HepG2 (cell line): ENCODE data around the gene SH3D19. TPM values are rescaled to one million over a fixed set of nuclear protein-coding genes. Genes with fewer than 3 reads are reported as not detected.

Source experiments
- ARID3A ChIP-seq: IDR thresholded peaks from 2 replicates; pipeline ENCODE4 v1.6.1; 2012; ENCODE audit warnings: low read depth, low read length, improper control_type of control experiment
- ATF4 ChIP-seq, 2 experiments: fragments of 450-650 bp in 1 of 2; sonication (generic) in 1 of 2; formaldehyde crosslinking; IDR thresholded peaks; 2 replicates each; pipeline versions ENCODE4 v1.5.0 to v1.8.0; 2020 to 2022; ENCODE audit warnings: mild to moderate bottlenecking in 1 of 2, missing genetic modification reagents in 1 of 2
- CREB1 ChIP-seq, 2 experiments: fragments of 450-650 bp in 1 of 2; IDR thresholded peaks; 2 replicates each; pipeline ENCODE4 v1.6.1; 2016 to 2017; ENCODE audit warnings: control low read depth in 1 of 2, mild to moderate bottlenecking in 1 of 2, missing compliant biosample characterization in 1 of 2, missing genetic modification characterization in 1 of 2
- FIP1L1 ChIP-seq: fragments of 200-400 bp; formaldehyde crosslinking; IDR thresholded peaks from 2 replicates; pipeline ENCODE4 v1.6.1; 2018; ENCODE audit warnings: low read depth, mild to moderate bottlenecking, low read length, moderate library complexity, borderline replicate concordance; ENCODE audit not compliant: insufficient read depth
- KAT8 ChIP-seq: IDR thresholded peaks from 2 replicates; pipeline ENCODE4 v1.6.1; 2016; ENCODE audit warnings: missing genetic modification reagents, missing compliant biosample characterization
- MIER2 ChIP-seq: IDR thresholded peaks from 2 replicates; pipeline ENCODE4 v1.6.1; 2016; ENCODE audit warnings: missing biosample characterization, missing genetic modification reagents
- NONO ChIP-seq, 2 experiments: fragments of 450-650 bp in 1 of 2; sonication (generic) in 1 of 2; formaldehyde crosslinking in 1 of 2; IDR thresholded peaks in 1 of 2; conservative IDR thresholded peaks in 1 of 2; 2 replicates each; pipeline versions ENCODE4 v1.6.1 to v1.8.0; 2017 to 2022; ENCODE audit warnings: mild to moderate bottlenecking in 1 of 2, missing genetic modification reagents in 1 of 2, moderate library complexity in 1 of 2
- NR2C2 ChIP-seq: sonication (generic); formaldehyde crosslinking; IDR thresholded peaks from 2 replicates; pipeline ENCODE4 v1.4.0; 2020; ENCODE audit warnings: missing genetic modification reagents, mild to moderate bottlenecking, moderate library complexity, borderline replicate concordance
- PREB ChIP-seq: sonication (generic); formaldehyde crosslinking; IDR thresholded peaks from 2 replicates; pipeline ENCODE4 v1.4.0; 2020; ENCODE audit warnings: missing genetic modification reagents
- PRMT3 ChIP-seq: sonication (generic); formaldehyde crosslinking; IDR thresholded peaks from 2 replicates; pipeline ENCODE4 v1.8.1; 2022; ENCODE audit warnings: low read depth, mild to moderate bottlenecking, moderate library complexity, missing genetic modification reagents, borderline replicate concordance
- TFDP2 ChIP-seq: sonication (generic); formaldehyde crosslinking; IDR thresholded peaks from 2 replicates; pipeline ENCODE4 v1.4.0; 2020; ENCODE audit warnings: missing genetic modification reagents
- ZBTB10 ChIP-seq: sonication (generic); formaldehyde crosslinking; IDR thresholded peaks from 2 replicates; pipeline ENCODE4 v1.4.0; 2020; ENCODE audit warnings: missing genetic modification reagents, borderline replicate concordance
- ZBTB42 ChIP-seq: sonication (generic); formaldehyde crosslinking; IDR thresholded peaks from 2 replicates; pipeline ENCODE4 v1.5.0; 2020; ENCODE audit warnings: mild to moderate bottlenecking, missing genetic modification reagents
- ZKSCAN1 ChIP-seq: fragments of 150-350 bp; IDR thresholded peaks from 2 replicates; pipeline ENCODE4 v1.6.1; 2014; ENCODE audit warnings: low read length
- ZMAT3 ChIP-seq: sonication (generic); formaldehyde crosslinking; conservative IDR thresholded peaks from 2 replicates; pipeline ENCODE4 v1.7.0; 2021; ENCODE audit warnings: missing genetic modification reagents
- ZNF441 ChIP-seq: sonication (generic); formaldehyde crosslinking; IDR thresholded peaks from 2 replicates; pipeline ENCODE4 v1.7.0; 2021; ENCODE audit warnings: missing genetic modification reagents, borderline replicate concordance
- ZNF501 ChIP-seq: sonication (generic); formaldehyde crosslinking; IDR thresholded peaks from 2 replicates; pipeline ENCODE4 v1.5.1; 2020; ENCODE audit warnings: mild to moderate bottlenecking, moderate library complexity, missing genetic modification reagents
- ZNF564 ChIP-seq: sonication (generic); formaldehyde crosslinking; IDR thresholded peaks from 2 replicates; pipeline ENCODE4 v1.8.1; 2023; ENCODE audit warnings: mild to moderate bottlenecking, missing genetic modification reagents
- ZSCAN5A ChIP-seq: sonication (generic); formaldehyde crosslinking; IDR thresholded peaks from 2 replicates; pipeline ENCODE4 v1.8.0; 2022; ENCODE audit warnings: mild to moderate bottlenecking, missing genetic modification reagents, borderline replicate concordance
- polyA plus RNA-seq, 8 experiments: library from polyadenylated mRNA; depleted of rRNA in 3 of 8; stranded (reverse) in 7 of 8; unstranded in 1 of 8; fragments of >200 nt; fragmentation: Illumina TruSeq in 4 of 8; extraction: Trizol in 4 of 8; gene quantifications; 2 replicates each; pipeline versions ENCODE4 v1.2.1 to v1.2.3, GENCODE V29; 2011 to 2016; ENCODE audit warnings: low read depth in 4 of 8, missing spikeins in 1 of 8, mixed read lengths in 1 of 8; ENCODE audit not compliant: insufficient read depth in 1 of 8
- total RNA-seq, 5 experiments: library from RNA; depleted of rRNA; stranded (reverse); fragments of >200 nt; fragmentation: Illumina TruSeq; extraction: Trizol; gene quantifications; 2 replicates each; pipeline ENCODE4 v1.2.3, GENCODE V29; 2016; ENCODE audit warnings: low read depth in 1 of 5

SH3D19 gene
- total and polyA plus RNA-seq, 2 of the 13 experiments (the other 11 are each of a cell fraction or from before 2014, with no cell fraction given): 31.2 to 38.0 TPM

- TF ChIP-seq CREB1 (IDR thresholded peaks at IDR 0.05) (no peak), CREB1 (CRISPR knock-in tag; IDR thresholded peaks at IDR 0.05) (peak; percentile 45), NONO (IDR thresholded peaks at IDR 0.05) (no peak), NONO (CRISPR knock-in tag; conservative IDR thresholded peaks at IDR 0.05) (no peak), ZNF501 (CRISPR knock-in tag) (peak; percentile 75), PREB (CRISPR knock-in tag) (no peak), NR2C2 (no peak), ZSCAN5A (CRISPR knock-in tag) (peak; percentile 95; the same call in 1 of the 2 replicates), ZNF564 (CRISPR knock-in tag) (peak; percentile 15; the same call in 1 of the 2 replicates), FIP1L1 (no peak), ZBTB10 (CRISPR knock-in tag) (no peak), KAT8 (CRISPR knock-in tag) (peak; percentile 71), ARID3A (no peak; the same call in 1 of the 2 replicates), TFDP2 (CRISPR knock-in tag) (no peak), ZKSCAN1 (no peak), PRMT3 (CRISPR knock-in tag) (0 out of 2 replicates have a peak, but pooled peaks have one; percentile 70), ZNF441 (CRISPR knock-in tag) (no peak), ZMAT3 (CRISPR knock-in tag) (0 out of 2 replicates have a peak, but pooled peaks have one; percentile 43), ZBTB42 (no peak), ATF4 (CRISPR knock-in tag; IDR thresholded peaks at IDR 0.05) (0 out of 4 replicates have a peak, but pooled peaks of 1 of the 2 experiments have one; percentile 36), MIER2 (CRISPR knock-in tag) (peak; percentile 43; the same call in 1 of the 2 replicates)
Observed at GRCh38 chr4:151204925-151205524, 120.4 kb downstream of the SH3D19 start (continued).
